HG03175 (cell line): ENCODE data around the gene CEP44.

Experiments
- ATAC-seq: cut with Tn5 transposase; IDR thresholded peaks from one replicate; pipeline ENCODE4 v1.9.1; 2021; ENCODE audit warnings: mild to moderate bottlenecking, moderate library complexity; ENCODE audit not compliant: unreplicated experiment

Gene CEP44

GRCh38 chr4:174283507-174284471, at the start of gene CEP44, which contains the start of gene FBXO8:
TSS of gene CEP44 (plus strand) at chr4:174283911. CDS start at chr4:174299122, 15,211 bp downstream.
TSS of gene FBXO8 (minus strand) at chr4:174283667. CDS start at chr4:174263092, 20,575 bp downstream.
- ATAC-seq: peak; percentile 60

GRCh38 chr4:174236359-174236758, 47.4 kb upstream of the CEP44 start:
- ATAC-seq: no peak

GRCh38 chr4:174241162-174241561, 42.5 kb upstream of the CEP44 start:
- no peak for ATAC-seq

- peak; percentile 57 for ATAC-seq
Measured at GRCh38 chr4:174244441-174244840, 39.3 kb upstream of the CEP44 start.

GRCh38 chr4:174245714-174246113, 38.0 kb upstream of the CEP44 start:
- no peak for ATAC-seq

- no peak for ATAC-seq
Measured at GRCh38 chr4:174248407-174248806, 35.3 kb upstream of the CEP44 start.

- no peak for ATAC-seq
Measured at GRCh38 chr4:174252412-174252811, 31.3 kb upstream of the CEP44 start.

- ATAC-seq: no peak
Measured at GRCh38 chr4:174254613-174255012, 29.1 kb upstream of the CEP44 start.

- no peak for ATAC-seq
Measured at GRCh38 chr4:174255374-174255773, 28.3 kb upstream of the CEP44 start.

- ATAC-seq: no peak
Measured at GRCh38 chr4:174255786-174256185, 27.9 kb upstream of the CEP44 start.

- ATAC-seq: no peak
Measured at GRCh38 chr4:174256277-174256713, 27.4 kb upstream of the CEP44 start.

- ATAC-seq: no peak
Measured at GRCh38 chr4:174259580-174259979, 24.1 kb upstream of the CEP44 start.

- ATAC-seq: peak; percentile 90
Measured at GRCh38 chr4:174260099-174260498, 23.6 kb upstream of the CEP44 start.

GRCh38 chr4:174261432-174261831, 22.3 kb upstream of the CEP44 start:
- ATAC-seq: peak; percentile 40

- no peak for ATAC-seq
Measured at GRCh38 chr4:174262624-174263444, 20.9 kb upstream of the CEP44 start.

- ATAC-seq: no peak
Measured at GRCh38 chr4:174263445-174263736, 20.3 kb upstream of the CEP44 start.

GRCh38 chr4:174265916-174266315, 17.8 kb upstream of the CEP44 start:
- ATAC-seq: no peak

GRCh38 chr4:174266416-174266815, 17.3 kb upstream of the CEP44 start:
- no peak for ATAC-seq

- no peak for ATAC-seq
Measured at GRCh38 chr4:174273930-174274329, 9.8 kb upstream of the CEP44 start.

GRCh38 chr4:174274436-174274835, 9.3 kb upstream of the CEP44 start:
- ATAC-seq: no peak

GRCh38 chr4:174275101-174275500, 8.6 kb upstream of the CEP44 start:
- ATAC-seq: no peak

GRCh38 chr4:174277433-174277832, 6.3 kb upstream of the CEP44 start:
- no peak for ATAC-seq
